Right cardiac atrium (tissue), 5 donors: ENCODE results near the gene TMEM168. TPM values are rescaled to one million over a fixed set of nuclear protein-coding genes. Genes with fewer than 3 reads are reported as not detected.
"Not testable (repeated sequence)": the region's sequence is repeated elsewhere in the genome, so short reads cannot be mapped to it uniquely, and the experiment has no call there.

ENCODE experiments used
- ATAC-seq, 2 donors: fragments of 200-7000 bp; cut with Tn5 transposase; one replicate each; pipeline versions ENCODE4 v1.8.0 to v1.9.1; 2020; ENCODE audit warnings: moderate library complexity in 2 of 2, mild to moderate bottlenecking in 1 of 2
- DNase-seq, 3 donors: peaks; one replicate each; pipeline ENCODE4 v3.0.0-alpha.2; 2020
- H3K27ac ChIP-seq: one replicate; pipeline ENCODE4 v1.5.1; 2013; ENCODE audit warnings: mild to moderate bottlenecking, low read length, control low read depth, moderate library complexity
- H3K27me3 ChIP-seq: one replicate; pipeline ENCODE4 v1.6.1; 2013; ENCODE audit not compliant: control insufficient read depth, insufficient read depth
- H3K4me1 ChIP-seq: one replicate; pipeline ENCODE4 v1.6.1; 2013; ENCODE audit warnings: low read length; ENCODE audit not compliant: control insufficient read depth, insufficient read depth
- H3K4me3 ChIP-seq: one replicate; pipeline ENCODE4 v1.5.1; 2013; ENCODE audit warnings: low read length, control low read depth
- H3K9me3 ChIP-seq: one replicate; pipeline ENCODE4 v1.6.1; 2013; ENCODE audit warnings: low read length; ENCODE audit not compliant: control insufficient read depth
- WGBS: extraction: QIAGEN DNeasy Blood & Tissue Kit; methylation state at CpG from one replicate; pipeline ENCODE4 v1.1.7; 2013; 5-methylcytosine and 5-hydroxymethylcytosine counted together
- intact Hi-C, 4 donors: fragments of 100-400 bp; cut with DNase I; formaldehyde crosslinking; loops; one replicate each; pipeline versions ENCODE4 v1.11.0 to v1.14.0; 2022 to 2023
- long read RNA-seq, 4 donors: library from polyadenylated mRNA; unstranded; transcript quantifications; one replicate each; pipeline ENCODE4 v2.0.0, GENCODE V29; 2020 to 2021
- polyA plus RNA-seq: library from polyadenylated mRNA; stranded (reverse); fragments of 200-250 nt; gene quantifications from one replicate; pipeline ENCODE4 v1.2.3, GENCODE V29; 2013
- total RNA-seq, 4 donors: library from RNA; stranded (reverse); fragmentation: NEBNext Ultra II Directional; extraction: Animal tissue kit (Norgen Biotek cat#: 25700); gene quantifications; one replicate each; pipeline ENCODE4 v1.2.1, GENCODE V29; 2021
- donor health status: healthy with polysubstance abuse.
- donor health status: DM: no; HTN: yes; CAD: no.
- donor health status: DM: no; HTN: no; CAD: no.
- donor health status: DM: no; HTN: yes; CAD: no; lungs with severe emphysema.
- donor health status: DM: yes; HTN: yes; CAD: no.

The TMEM168 gene, protein sequence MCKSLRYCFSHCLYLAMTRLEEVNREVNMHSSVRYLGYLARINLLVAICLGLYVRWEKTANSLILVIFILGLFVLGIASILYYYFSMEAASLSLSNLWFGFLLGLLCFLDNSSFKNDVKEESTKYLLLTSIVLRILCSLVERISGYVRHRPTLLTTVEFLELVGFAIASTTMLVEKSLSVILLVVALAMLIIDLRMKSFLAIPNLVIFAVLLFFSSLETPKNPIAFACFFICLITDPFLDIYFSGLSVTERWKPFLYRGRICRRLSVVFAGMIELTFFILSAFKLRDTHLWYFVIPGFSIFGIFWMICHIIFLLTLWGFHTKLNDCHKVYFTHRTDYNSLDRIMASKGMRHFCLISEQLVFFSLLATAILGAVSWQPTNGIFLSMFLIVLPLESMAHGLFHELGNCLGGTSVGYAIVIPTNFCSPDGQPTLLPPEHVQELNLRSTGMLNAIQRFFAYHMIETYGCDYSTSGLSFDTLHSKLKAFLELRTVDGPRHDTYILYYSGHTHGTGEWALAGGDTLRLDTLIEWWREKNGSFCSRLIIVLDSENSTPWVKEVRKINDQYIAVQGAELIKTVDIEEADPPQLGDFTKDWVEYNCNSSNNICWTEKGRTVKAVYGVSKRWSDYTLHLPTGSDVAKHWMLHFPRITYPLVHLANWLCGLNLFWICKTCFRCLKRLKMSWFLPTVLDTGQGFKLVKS
- 10 to 100 TPM; 17.8 to 35.5 (median 21.7) TPM for total RNA-seq
- polyA plus RNA-seq: 11.0 TPM
- long read RNA-seq, donor 1, full-length matches to known transcripts: 71 of 90 reads
- long read RNA-seq, donor 1, partial matches to known transcripts: 0 of 90 reads
- long read RNA-seq, donor 1, other reads (novel, unspliced or antisense): 19 of 90 reads
- long read RNA-seq, donor 2, full-length matches to known transcripts: 17 of 20 reads
- long read RNA-seq, donor 2, partial matches to known transcripts: 0 of 20 reads
- long read RNA-seq, donor 2, other reads (novel, unspliced or antisense): 3 of 20 reads
- long read RNA-seq, donor 3, full-length matches to known transcripts: 217 of 269 reads
- long read RNA-seq, donor 3, partial matches to known transcripts: 10 of 269 reads
- long read RNA-seq, donor 3, other reads (novel, unspliced or antisense): 42 of 269 reads
- long read RNA-seq, donor 4, full-length matches to known transcripts: 22 of 27 reads
- long read RNA-seq, donor 4, partial matches to known transcripts: 2 of 27 reads
- long read RNA-seq, donor 4, other reads (novel, unspliced or antisense): 3 of 27 reads

DNA sequence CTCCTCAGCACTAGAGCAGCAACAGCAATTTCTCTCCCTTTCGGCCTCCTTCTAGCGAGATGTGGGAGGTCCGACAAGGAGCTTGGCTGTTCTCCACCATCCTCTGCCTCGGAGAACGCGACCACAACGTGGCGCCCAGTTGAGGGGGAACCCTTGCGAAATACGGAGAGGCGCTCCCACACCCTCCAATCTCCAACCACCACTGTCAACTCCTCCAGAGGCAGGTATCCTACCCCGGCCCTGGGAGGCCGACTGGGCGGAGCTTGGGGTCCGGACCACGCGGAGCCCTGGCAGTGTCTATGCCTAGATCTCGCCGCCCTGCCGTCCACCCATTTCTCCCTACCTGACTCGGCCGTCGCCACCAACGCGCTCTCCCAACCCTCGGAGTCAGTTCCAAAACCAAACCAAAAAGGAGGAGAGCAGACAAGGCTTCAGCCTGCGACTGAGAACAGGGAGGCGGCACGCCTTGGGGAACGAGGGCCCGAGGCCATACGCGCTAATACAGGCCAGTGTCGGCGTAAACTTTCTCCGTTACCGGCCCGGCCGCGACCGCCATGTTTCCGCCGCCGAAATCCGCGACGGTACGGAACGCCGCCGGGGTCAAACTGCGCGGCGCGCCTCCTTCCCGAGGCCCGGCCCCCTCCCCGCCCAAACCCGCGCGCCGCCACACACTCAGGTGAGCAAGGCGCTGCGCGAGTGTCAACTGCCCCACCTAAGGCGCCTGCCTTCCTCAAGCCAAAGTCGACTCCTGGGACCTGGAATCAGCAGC is at the start of gene TMEM168:
TSS of gene TMEM168 (minus strand) at position 577 of the 769 bp plus-strand sequence. CDS start 5,568 bp downstream, outside the sequence.
- ATAC-seq: peak; percentile 93 to 95
- H3K9me3 ChIP-seq: no peaks in the 10 kb centered on the region
- H3K27me3 ChIP-seq: no peaks in the 10 kb centered on the region
- peak within 1 kb of the TSS; percentile 72 for H3K4me3 ChIP-seq
- peak; percentile 83 to 93 (median 93) for DNase-seq
- H3K27ac ChIP-seq: peak within 1 kb of the TSS; percentile 84
- WGBS: under 1% methylated on average over 67 of the region's 67 CpGs
- intact Hi-C loops: no loop called here
- peaks cover 5% of the 10 kb centered on the region for H3K4me1 ChIP-seq

DNA sequence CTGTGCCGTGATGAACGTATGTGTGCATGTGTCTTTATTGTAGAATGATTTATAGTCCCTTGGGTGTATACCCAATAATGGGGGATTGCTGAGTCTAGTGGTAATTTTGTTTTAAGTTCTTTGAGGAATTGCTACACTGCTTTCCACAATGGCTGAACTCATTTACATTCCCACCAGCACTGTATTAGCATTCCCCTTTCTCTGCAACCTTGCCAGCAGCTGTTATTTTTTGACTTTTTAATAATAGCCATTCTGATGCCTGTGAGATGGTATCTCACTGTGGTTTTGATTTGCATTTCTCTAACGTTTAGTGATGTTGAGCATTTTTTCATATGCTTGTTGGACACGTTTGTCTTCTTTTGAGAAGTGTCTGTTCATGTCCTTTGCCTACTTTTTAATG is 45.7 kb upstream of the TMEM168 start:
- H3K27me3 ChIP-seq, DNase-seq, ATAC-seq, H3K4me3 ChIP-seq, H3K9me3 ChIP-seq, H3K27ac ChIP-seq, H3K4me1 ChIP-seq, intact Hi-C loops: not testable (repeated sequence)
- WGBS: 88% methylated on average over 4 of the region's 4 CpGs

GRCh38 chr7:112833082-112833481 is 42.9 kb upstream of the TMEM168 start:
- intact Hi-C loops: no loop called here
- DNase-seq (no peak), ATAC-seq (no peak)

GRCh38 chr7:112830769-112831168 is 40.6 kb upstream of the TMEM168 start:
- no peak for ATAC-seq
- no peak for DNase-seq
- Histone ChIP-seq H3K9me3 (no peaks in the 10 kb centered on the region), H3K4me1 (no peaks in the 10 kb centered on the region), H3K4me3 (no peak overlapping the region), H3K27me3 (no peaks in the 10 kb centered on the region), H3K27ac (no peak overlapping the region)
- intact Hi-C loops: no loop called here

More at GRCh38 chr7:112833082-112833481, 42.9 kb upstream of the TMEM168 start:
- Histone ChIP-seq H3K9me3 (no peaks in the 10 kb centered on the region), H3K4me1 (no peaks in the 10 kb centered on the region), H3K4me3 (no peak overlapping the region), H3K27me3 (no peaks in the 10 kb centered on the region), H3K27ac (no peak overlapping the region)
- WGBS: 93% methylated on average over 3 of the region's 3 CpGs

- intact Hi-C loops: no loop called here
- no peaks in the 10 kb centered on the region for H3K9me3 ChIP-seq
- H3K4me3 ChIP-seq: no peak overlapping the region
- DNase-seq: no peak
- H3K27ac ChIP-seq: no peak overlapping the region
- WGBS: 95% methylated on average over 1 of the region's 1 CpG
- ATAC-seq: no peak
- H3K4me1 ChIP-seq: no peaks in the 10 kb centered on the region
- H3K27me3 ChIP-seq: no peaks in the 10 kb centered on the region
These were observed 38.5 kb upstream of the TMEM168 start for GRCh38 chr7:112828696-112829095.

DNA sequence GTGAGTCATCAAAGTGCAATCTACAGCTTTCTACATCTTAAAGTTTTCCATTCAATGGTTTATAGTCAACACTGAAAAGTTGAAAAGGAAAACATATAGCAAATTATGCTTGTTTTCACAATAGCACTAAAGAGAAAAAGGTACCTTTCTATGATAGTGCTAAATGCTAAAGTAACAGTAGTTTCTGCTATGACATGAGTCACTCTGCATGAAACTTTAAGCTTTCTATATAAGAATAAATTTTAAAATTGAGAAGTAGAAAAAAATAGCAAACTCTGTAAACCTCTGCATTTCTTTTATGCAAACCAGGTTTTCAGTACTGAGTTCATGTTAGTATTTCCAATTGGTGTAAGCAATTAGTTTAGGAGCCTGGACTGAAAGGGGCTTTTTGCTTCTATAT is 31.2 kb upstream of the TMEM168 start:
- DNase-seq (no peak), ATAC-seq (no peak)
- H3K9me3 ChIP-seq: no peaks in the 10 kb centered on the region
- no peaks in the 10 kb centered on the region for H3K27me3 ChIP-seq
- H3K27ac ChIP-seq: no peak overlapping the region
- intact Hi-C loops: no loop called here
- H3K4me3 ChIP-seq: no peak overlapping the region
- no peaks in the 10 kb centered on the region for H3K4me1 ChIP-seq

GRCh38 chr7:112819536-112819935 is 29.3 kb upstream of the TMEM168 start:
- no peak for ATAC-seq
- intact Hi-C loops: no loop called here

DNA sequence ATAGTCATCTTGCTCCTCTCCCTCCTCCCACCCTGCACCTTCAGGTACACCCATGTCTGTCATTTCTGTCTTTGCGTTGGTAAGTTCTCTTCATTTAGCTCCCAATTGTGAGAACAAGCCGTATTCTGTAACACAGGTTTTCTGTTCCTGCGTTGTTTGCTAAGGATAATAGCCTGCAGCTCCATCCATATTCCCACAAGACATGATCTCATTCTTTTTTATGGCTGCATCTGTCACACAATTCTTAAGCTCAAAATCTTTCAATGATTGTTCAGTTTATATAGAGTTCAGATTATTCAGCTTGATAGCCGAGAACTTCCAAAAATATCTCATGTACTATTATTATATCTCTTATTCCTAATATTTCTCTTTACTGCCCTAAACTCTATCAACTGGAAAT is 16.0 kb upstream of the TMEM168 start:
- ATAC-seq (no peak), DNase-seq (no peak)
- H3K4me1 ChIP-seq: no peaks in the 10 kb centered on the region
- no peak overlapping the region for H3K27ac ChIP-seq
- intact Hi-C loops: no loop called here
- no peaks in the 10 kb centered on the region for H3K27me3 ChIP-seq
- H3K4me3 ChIP-seq: no peak overlapping the region
- H3K9me3 ChIP-seq: no peaks in the 10 kb centered on the region
- WGBS: 82% methylated on average over 4 of the region's 4 CpGs

More at GRCh38 chr7:112819536-112819935, 29.3 kb upstream of the TMEM168 start:
- 98% methylated on average over 3 of the region's 3 CpGs for WGBS
- Histone ChIP-seq H3K4me1 (no peaks in the 10 kb centered on the region), H3K27me3 (no peaks in the 10 kb centered on the region), H3K4me3 (no peak overlapping the region), H3K27ac (no peak overlapping the region), H3K9me3 (no peaks in the 10 kb centered on the region)
- DNase-seq: no peak

DNA sequence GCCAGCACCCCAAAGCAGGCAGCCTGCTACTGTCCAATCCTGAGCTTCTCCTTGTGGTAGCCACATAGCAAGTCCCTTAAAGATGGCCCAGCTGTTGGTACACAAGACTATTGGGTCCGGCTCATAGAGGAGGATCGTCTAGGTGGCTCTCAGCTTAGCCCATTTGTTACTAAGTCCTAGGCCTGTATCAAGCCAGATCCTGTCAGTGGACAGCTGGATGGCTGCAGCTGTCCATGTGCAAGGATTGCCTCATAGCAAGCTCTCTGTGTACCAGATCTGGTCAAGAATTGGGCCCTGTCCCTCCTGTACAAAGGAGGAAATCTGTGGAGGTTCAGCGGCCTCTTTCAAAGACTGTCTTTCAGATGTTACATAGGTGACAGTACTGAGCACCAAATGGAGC is 12.2 kb upstream of the TMEM168 start:
- Histone ChIP-seq H3K4me3 (no peak overlapping the region), H3K9me3 (no peaks in the 10 kb centered on the region), H3K27me3 (no peaks in the 10 kb centered on the region), H3K4me1 (no peaks in the 10 kb centered on the region), H3K27ac (no peak overlapping the region)
- intact Hi-C loops: no loop called here
- 91% methylated on average over 3 of the region's 3 CpGs for whole genome bisulfite sequencing
- ATAC-seq (no peak), DNase-seq (no peak)

GRCh38 chr7:112800486-112800885 is 10.3 kb upstream of the TMEM168 start:
- H3K9me3 ChIP-seq: no peaks in the 10 kb centered on the region
- ATAC-seq: no peak
- H3K4me1 ChIP-seq: no peaks in the 10 kb centered on the region
- WGBS: 81% methylated on average over 2 of the region's 2 CpGs
- no peaks in the 10 kb centered on the region for H3K27me3 ChIP-seq
- no peak overlapping the region for H3K4me3 ChIP-seq
- intact Hi-C loops: no loop called here
- no peak for DNase-seq
- no peak overlapping the region for H3K27ac ChIP-seq
